ENCODE measurements around the gene GSTP1. TPM values are rescaled to one million over a fixed set of nuclear protein-coding genes. Genes with fewer than 3 reads are reported as not detected.

GSTP1 gene
- total RNA-seq, 1 experiment from 2014 or later, result 1,799 TPM

- CTCF ChIA-PET, result no interaction called here
- peaks cover 7% of the 10 kb centered on the region for H3K4me1 Mint-ChIP-seq (ENCODE audit: low read depth, unreplicated experiment)
- no peaks in the 10 kb centered on the region for H3K27me3 Mint-ChIP-seq (ENCODE audit: insufficient read depth, unreplicated experiment)
- H3K36me3 Mint-ChIP-seq (ENCODE audit: insufficient read depth, unreplicated experiment), result peaks cover 26% of the 10 kb centered on the region
- H3K9me3 ChIP-seq, result no peaks in the 10 kb centered on the region
- H3K27ac Mint-ChIP-seq (ENCODE audit: unreplicated experiment), result no peak overlapping the region
- intact Hi-C loops (cut with micrococcal nuclease; ENCODE audit: unreplicated experiment), result no loop called here
- no peaks in the 10 kb centered on the region for H3K36me3 ChIP-seq (ENCODE audit: control insufficient read depth, insufficient read depth, low read length)
- H3K27me3 ChIP-seq (replicated peaks; ENCODE audit: control insufficient read depth, insufficient read depth, low read length), result no peaks in the 10 kb centered on the region
- peak overlapping the region; percentile 17 for H3K4me3 Mint-ChIP-seq (ENCODE audit: unreplicated experiment)
- H3K4me1 ChIP-seq, result peaks cover 11% of the 10 kb centered on the region
- H3K4me3 ChIP-seq (ENCODE audit: low read depth, low read length), result no peak overlapping the region
- POLR2A ChIA-PET, result interaction anchor here (0.5 kb wide), 1 partner anchor 1746 kb away, joined by 3 read pairs; no protein-coding TSS in a partner anchor
- no TSS peak for BruUV-seq (replicated peaks)
- no peaks in the 10 kb centered on the region for H3K9me3 Mint-ChIP-seq (ENCODE audit: unreplicated experiment)
- TF ChIP-seq, protein P1, sequence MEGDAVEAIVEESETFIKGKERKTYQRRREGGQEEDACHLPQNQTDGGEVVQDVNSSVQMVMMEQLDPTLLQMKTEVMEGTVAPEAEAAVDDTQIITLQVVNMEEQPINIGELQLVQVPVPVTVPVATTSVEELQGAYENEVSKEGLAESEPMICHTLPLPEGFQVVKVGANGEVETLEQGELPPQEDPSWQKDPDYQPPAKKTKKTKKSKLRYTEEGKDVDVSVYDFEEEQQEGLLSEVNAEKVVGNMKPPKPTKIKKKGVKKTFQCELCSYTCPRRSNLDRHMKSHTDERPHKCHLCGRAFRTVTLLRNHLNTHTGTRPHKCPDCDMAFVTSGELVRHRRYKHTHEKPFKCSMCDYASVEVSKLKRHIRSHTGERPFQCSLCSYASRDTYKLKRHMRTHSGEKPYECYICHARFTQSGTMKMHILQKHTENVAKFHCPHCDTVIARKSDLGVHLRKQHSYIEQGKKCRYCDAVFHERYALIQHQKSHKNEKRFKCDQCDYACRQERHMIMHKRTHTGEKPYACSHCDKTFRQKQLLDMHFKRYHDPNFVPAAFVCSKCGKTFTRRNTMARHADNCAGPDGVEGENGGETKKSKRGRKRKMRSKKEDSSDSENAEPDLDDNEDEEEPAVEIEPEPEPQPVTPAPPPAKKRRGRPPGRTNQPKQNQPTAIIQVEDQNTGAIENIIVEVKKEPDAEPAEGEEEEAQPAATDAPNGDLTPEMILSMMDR (IDR thresholded peaks at IDR 0.05; ENCODE audit: insufficient read depth in 1 of 2, low read depth in 1 of 2, low read length in 1 of 2, severe bottlenecking in 1 of 2, unreplicated experiment in 1 of 2), result no peak
- peak in 1 of 2 experiments; percentile 51 for DNase-seq
These were observed 48.8 kb downstream of the GSTP1 start for GRCh38 chr11:67632175-67632981.

GRCh38 chr11:67632982-67633755 is 49.6 kb downstream of the GSTP1 start:
- H3K4me1 ChIP-seq, result peaks cover 11% of the 10 kb centered on the region
- Mint-ChIP-seq H3K9me3 (ENCODE audit: unreplicated experiment) (no peaks in the 10 kb centered on the region), H3K4me3 (ENCODE audit: unreplicated experiment) (no peak overlapping the region), H3K27ac (ENCODE audit: unreplicated experiment) (no peak overlapping the region), H3K4me1 (ENCODE audit: low read depth, unreplicated experiment) (peaks cover 7% of the 10 kb centered on the region), H3K27me3 (ENCODE audit: insufficient read depth, unreplicated experiment) (no peaks in the 10 kb centered on the region), H3K36me3 (ENCODE audit: insufficient read depth, unreplicated experiment) (peaks cover 20% of the 10 kb centered on the region)
- H3K9me3 ChIP-seq, result no peaks in the 10 kb centered on the region
- no peaks in the 10 kb centered on the region for H3K27me3 ChIP-seq (replicated peaks; ENCODE audit: control insufficient read depth, insufficient read depth, low read length)
- TF ChIP-seq, protein P1 (IDR thresholded peaks at IDR 0.05; ENCODE audit: insufficient read depth in 1 of 2, low read depth in 1 of 2, low read length in 1 of 2, severe bottlenecking in 1 of 2, unreplicated experiment in 1 of 2), result no peak
- H3K4me3 ChIP-seq (ENCODE audit: low read depth, low read length), result no peak overlapping the region
- no peaks in the 10 kb centered on the region for H3K36me3 ChIP-seq (ENCODE audit: control insufficient read depth, insufficient read depth, low read length)
- DNase-seq, result peak in 1 of 2 experiments; percentile 46
- intact Hi-C loops (cut with micrococcal nuclease; ENCODE audit: unreplicated experiment), result no loop called here
- POLR2A ChIA-PET, result interaction anchor here (0.5 kb wide), 1 partner anchor 1745 kb away, joined by 3 read pairs; no protein-coding TSS in a partner anchor
- no TSS peak for BruUV-seq (replicated peaks)
- CTCF ChIA-PET, result interaction anchor here (1.0 kb wide), 1 partner anchor 18 kb away, joined by 5 read pairs; no protein-coding TSS in a partner anchor

DNA sequence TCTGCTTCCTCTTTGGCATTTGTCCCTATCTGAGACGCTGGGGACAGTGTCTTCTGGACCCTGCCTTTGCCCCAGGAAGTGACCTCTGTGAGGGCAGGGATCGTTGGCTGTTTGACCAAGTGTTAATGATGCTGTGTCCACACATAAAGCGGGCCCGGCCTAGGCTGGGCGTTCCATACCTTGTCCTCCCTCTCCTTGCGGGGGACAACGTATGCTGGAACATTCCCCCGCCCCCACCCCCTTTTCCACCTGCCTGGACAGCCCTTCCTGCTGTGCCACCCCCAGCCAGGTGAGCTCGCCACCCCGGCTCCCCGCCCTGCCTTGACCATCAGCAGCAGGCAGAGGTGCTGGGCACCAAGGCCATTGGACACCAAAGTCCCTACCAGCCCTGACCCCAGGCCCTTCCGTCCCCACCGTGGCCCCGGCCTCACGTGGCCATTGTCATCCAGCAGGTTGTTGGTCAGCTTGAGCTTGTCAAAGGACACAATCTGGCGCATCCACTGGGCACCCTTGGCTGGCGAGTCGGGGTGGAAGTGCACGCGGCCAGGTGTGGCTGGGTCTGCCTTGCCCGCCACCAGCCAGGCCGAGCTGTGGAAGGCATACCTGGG is 50.2 kb downstream of the GSTP1 start:
- TF ChIP-seq, protein P1 (IDR thresholded peaks at IDR 0.05; ENCODE audit: insufficient read depth in 1 of 2, low read depth in 1 of 2, low read length in 1 of 2, severe bottlenecking in 1 of 2, unreplicated experiment in 1 of 2), result no peak
- no peaks in the 10 kb centered on the region for H3K9me3 ChIP-seq
- peaks cover 19% of the 10 kb centered on the region for H3K36me3 Mint-ChIP-seq (ENCODE audit: insufficient read depth, unreplicated experiment)
- peaks cover 7% of the 10 kb centered on the region for H3K4me1 Mint-ChIP-seq (ENCODE audit: low read depth, unreplicated experiment)
- peak in 1 of 2 experiments; percentile 39 for DNase-seq
- H3K4me3 Mint-ChIP-seq (ENCODE audit: unreplicated experiment), result no peak overlapping the region
- intact Hi-C loops (cut with micrococcal nuclease; ENCODE audit: unreplicated experiment), result no loop called here
- H3K27me3 ChIP-seq (replicated peaks; ENCODE audit: control insufficient read depth, insufficient read depth, low read length), result no peaks in the 10 kb centered on the region
- POLR2A ChIA-PET, result no interaction called here
- H3K9me3 Mint-ChIP-seq (ENCODE audit: unreplicated experiment), result no peaks in the 10 kb centered on the region
- H3K36me3 ChIP-seq (ENCODE audit: control insufficient read depth, insufficient read depth, low read length), result no peaks in the 10 kb centered on the region
- no TSS peak for BruUV-seq (replicated peaks)
- CTCF ChIA-PET, result interaction anchor here (1.0 kb wide), 1 partner anchor 17 kb away, joined by 5 read pairs; no protein-coding TSS in a partner anchor
- H3K4me3 ChIP-seq (ENCODE audit: low read depth, low read length), result no peak overlapping the region
- H3K27ac Mint-ChIP-seq (ENCODE audit: unreplicated experiment), result no peak overlapping the region
- H3K27me3 Mint-ChIP-seq (ENCODE audit: insufficient read depth, unreplicated experiment), result no peaks in the 10 kb centered on the region
- H3K4me1 ChIP-seq, result peaks cover 11% of the 10 kb centered on the region

All from Caco-2 (cell line).